Left forelimb (tissue), 1 donor: ENCODE data around the gene CERKL.

Experiments
- DNase-seq: peaks from one replicate; pipeline ENCODE4 v3.0.0-alpha.2; 2018; ENCODE audit warnings: low spot score

The CERKL gene

DNA sequence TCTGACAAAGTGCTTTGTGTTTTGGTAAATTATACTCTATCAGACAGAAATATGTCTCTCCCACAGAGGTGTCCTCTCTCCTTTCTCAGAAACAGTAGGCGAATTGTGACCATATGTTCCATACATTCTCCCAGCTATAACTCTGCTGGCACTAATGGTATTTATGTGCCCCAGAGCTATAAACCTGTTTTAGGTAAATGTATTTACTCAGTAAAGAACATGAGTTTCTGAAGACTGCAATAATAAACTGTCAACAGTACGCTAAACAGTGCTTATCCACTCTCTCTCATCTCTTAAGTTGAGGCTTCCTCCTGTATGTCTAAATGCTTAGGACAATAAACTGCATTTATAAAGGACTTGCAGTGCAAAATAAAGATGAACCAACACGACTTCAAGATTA is 141.2 kb downstream of the CERKL start:
- DNase-seq = no peak

GRCh38 chr2:181500201-181500600 is 156.7 kb downstream of the CERKL start:
- DNase-seq = no peak

DNA sequence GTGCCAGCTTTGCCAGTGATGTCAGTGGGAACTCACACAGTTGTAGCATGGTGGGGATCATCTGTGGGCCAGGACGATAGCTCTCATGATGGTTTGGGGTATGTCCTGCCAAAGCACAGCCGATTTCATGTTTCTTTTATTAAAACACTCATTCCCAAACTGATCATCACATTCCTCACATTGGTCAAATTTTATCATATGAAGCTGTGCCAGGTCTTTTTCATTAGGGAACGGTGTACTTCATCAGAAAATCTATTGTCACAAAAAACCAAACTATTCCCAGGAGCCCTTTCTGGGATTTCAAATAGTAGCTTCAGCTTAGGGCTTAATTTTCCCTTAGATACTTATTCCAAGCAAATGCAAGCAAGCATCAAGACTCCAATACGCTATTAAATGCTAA is 157.7 kb downstream of the CERKL start:
- DNase-seq = no peak
